GM19238 (cell line): ENCODE measurements around the gene CEP164.
"Not testable (repeated sequence)": the region's sequence is repeated elsewhere in the genome, so short reads cannot be mapped to it uniquely, and the experiment has no call there.

ENCODE experiments used
- DNase-seq: peaks from one replicate; pipeline ENCODE4 v3.0.0; 2011; ENCODE audit warnings: low spot score; ENCODE audit not compliant: insufficient read length

The CEP164 gene

GRCh38 chr11:117303646-117304315 is 23.9 kb upstream of the CEP164 start:
- DNase-seq = no peak

GRCh38 chr11:117305145-117305544 is 22.5 kb upstream of the CEP164 start:
- no peak for DNase-seq

GRCh38 chr11:117309310-117309709 is 18.3 kb upstream of the CEP164 start:
- no peak for DNase-seq

- no peak for DNase-seq
Observed at GRCh38 chr11:117313091-117313490, 14.6 kb upstream of the CEP164 start.

GRCh38 chr11:117313828-117314768 is 13.6 kb upstream of the CEP164 start:
- DNase-seq = no peak

GRCh38 chr11:117314840-117315239 is 12.8 kb upstream of the CEP164 start:
- DNase-seq = no peak

- no peak for DNase-seq
Observed at GRCh38 chr11:117315285-117316196, 12.1 kb upstream of the CEP164 start.

GRCh38 chr11:117316197-117316961 is 11.3 kb upstream of the CEP164 start, which contains the start of gene BACE1:
Gene BACE1 (minus strand): TSS chr11:117316256. CDS start chr11:117315795, 461 bp downstream.
- no peak for DNase-seq

- DNase-seq = no peak
Observed at GRCh38 chr11:117318738-117319137, 8.9 kb upstream of the CEP164 start.

- no peak for DNase-seq
Observed at GRCh38 chr11:117319214-117319840, 8.3 kb upstream of the CEP164 start.

- DNase-seq = not testable (repeated sequence)
Observed at GRCh38 chr11:117327255-117327566, 443 bp upstream of the CEP164 start.

GRCh38 chr11:117328375-117329010 is 839 bp downstream of the CEP164 start:
- DNase-seq = no peak

- no peak for DNase-seq
Observed at GRCh38 chr11:117332843-117333242, 5.2 kb downstream of the CEP164 start.

GRCh38 chr11:117333917-117334316 is 6.3 kb downstream of the CEP164 start:
- DNase-seq = no peak

- DNase-seq = no peak
Observed at GRCh38 chr11:117334896-117335295, 7.2 kb downstream of the CEP164 start.

GRCh38 chr11:117335399-117335798 is 7.7 kb downstream of the CEP164 start:
- DNase-seq = no peak

- no peak for DNase-seq
Observed at GRCh38 chr11:117337076-117337475, 9.4 kb downstream of the CEP164 start.

- no peak for DNase-seq
Observed at GRCh38 chr11:117345039-117345438, 17.4 kb downstream of the CEP164 start.

- DNase-seq = no peak
Observed at GRCh38 chr11:117354550-117354949, 26.9 kb downstream of the CEP164 start.
